SU-DHL-6 (cell line): Measurements from ENCODE around the gene APLNR.

Experiments used
- H2AFZ ChIP-seq: fragments of 200-600 bp; sonication (generic); 2 replicates; pipeline ENCODE4 v1.6.1; 2014; ENCODE audit warnings: low read depth, mild to moderate bottlenecking, moderate library complexity, mixed read lengths, antibody characterized with exemption, low read length; ENCODE audit not compliant: severe bottlenecking
- H3F3A ChIP-seq: fragments of 200-600 bp; shearing (Covaris generic); 2 replicates; pipeline ENCODE4 v1.6.0; 2016; ENCODE audit warnings: antibody characterized with exemption, mild to moderate bottlenecking; ENCODE audit not compliant: insufficient read depth
- H3K27ac ChIP-seq: fragments of 200-600 bp; sonication (generic); 2 replicates; pipeline ENCODE4 v1.5.1; 2016; ENCODE audit warnings: low read depth, mild to moderate bottlenecking, low read length, moderate library complexity, mixed read lengths
- H3K27me3 ChIP-seq: fragments of 200-600 bp; sonication (generic), shearing (Covaris generic); 2 replicates; pipeline ENCODE4 v1.6.0; 2014; ENCODE audit warnings: mild to moderate bottlenecking, low read length
- H3K36me3 ChIP-seq: fragments of 200-600 bp; sonication (generic); 2 replicates; pipeline ENCODE4 v1.6.1; 2014; ENCODE audit warnings: mild to moderate bottlenecking, low read length, mixed read lengths
- H3K4me2 ChIP-seq: fragments of 300-600, 200-600 bp; shearing (Covaris generic), sonication (generic); 2 replicates; pipeline ENCODE4 v1.6.0; 2014; ENCODE audit warnings: low read length, low read depth, mild to moderate bottlenecking; ENCODE audit not compliant: poor library complexity, severe bottlenecking
- H3K4me3 ChIP-seq: fragments of 200-600 bp; sonication (generic); 2 replicates; pipeline ENCODE4 v1.5.1; 2014; ENCODE audit warnings: antibody characterized with exemption, low read length, mild to moderate bottlenecking, mixed read lengths; ENCODE audit not compliant: insufficient read depth, poor library complexity, severe bottlenecking
- H3K79me2 ChIP-seq: fragments of 200-600 bp; sonication (generic); 2 replicates; pipeline ENCODE4 v1.6.1; 2014; ENCODE audit warnings: mild to moderate bottlenecking, low read length, moderate library complexity; ENCODE audit not compliant: insufficient read depth
- H3K9ac ChIP-seq: fragments of 200-600 bp; sonication (generic); 2 replicates; pipeline ENCODE4 v1.7.0; 2014; ENCODE audit warnings: mild to moderate bottlenecking, low read length
- H3K9me2 ChIP-seq: fragments of 200-600 bp; sonication (generic); replicated peaks from 2 replicates; pipeline ENCODE4 v1.6.1; 2014; ENCODE audit warnings: low read length; ENCODE audit not compliant: insufficient read depth
- H3K9me3 ChIP-seq: fragments of 200-600 bp; sonication (generic); 2 replicates; pipeline ENCODE4 v1.6.1; 2014; ENCODE audit warnings: low read length, mixed read lengths; ENCODE audit not compliant: insufficient read depth
- H4K20me1 ChIP-seq: fragments of 200-600 bp; sonication (generic); 2 replicates; pipeline ENCODE4 v1.6.1; 2014; ENCODE audit warnings: low read depth, mild to moderate bottlenecking, antibody characterized with exemption, low read length, moderate library complexity, mixed read lengths
- EZH2phosphoT487 ChIP-seq: fragments of 200-600 bp; sonication (generic), shearing (Covaris generic); conservative IDR thresholded peaks from 2 replicates; pipeline ENCODE4 v1.6.1; 2018; ENCODE audit warnings: mild to moderate bottlenecking, antibody characterized with exemption, low read length, moderate library complexity, mixed read lengths
- TF ChIP-seq, protein P1 (sequence below): fragments of 200-600 bp; sonication (generic); IDR thresholded peaks from one replicate; pipeline ENCODE4 v1.5.1; 2017; ENCODE audit warnings: antibody characterized with exemption, mild to moderate bottlenecking, low read length, moderate library complexity; ENCODE audit not compliant: insufficient read depth, poor library complexity, severe bottlenecking

APLNR gene

DNA sequence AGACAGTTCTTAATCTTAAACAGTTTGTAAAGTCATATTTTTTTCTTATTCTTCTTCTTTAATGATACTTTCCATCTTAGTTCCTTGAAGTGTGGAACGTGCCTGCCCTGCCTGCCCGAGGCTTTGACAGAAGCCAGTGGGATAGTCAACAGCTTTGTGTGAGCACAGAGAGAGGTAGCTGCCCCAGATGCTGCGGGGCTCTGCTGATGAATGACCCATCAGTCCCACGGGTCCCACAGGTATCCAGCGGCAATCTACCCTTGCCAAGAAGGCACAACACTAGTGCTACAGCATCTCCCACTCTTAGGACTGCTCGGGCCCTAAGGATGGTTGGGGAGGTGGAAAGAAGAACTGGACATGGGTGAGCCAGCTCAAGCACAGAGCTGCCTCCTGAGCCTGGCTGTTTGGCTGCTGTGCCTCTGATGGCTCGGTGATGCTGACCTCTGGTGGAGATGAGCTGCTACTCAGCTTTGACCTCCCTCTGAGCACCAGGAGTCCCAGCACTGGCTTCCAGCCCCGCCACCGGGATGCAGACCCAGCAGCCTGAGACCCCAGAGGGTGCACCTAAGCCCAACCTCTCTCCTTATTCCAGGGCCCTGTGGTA, 11.8 kb upstream of the APLNR start:
- TF ChIP-seq, protein P1, sequence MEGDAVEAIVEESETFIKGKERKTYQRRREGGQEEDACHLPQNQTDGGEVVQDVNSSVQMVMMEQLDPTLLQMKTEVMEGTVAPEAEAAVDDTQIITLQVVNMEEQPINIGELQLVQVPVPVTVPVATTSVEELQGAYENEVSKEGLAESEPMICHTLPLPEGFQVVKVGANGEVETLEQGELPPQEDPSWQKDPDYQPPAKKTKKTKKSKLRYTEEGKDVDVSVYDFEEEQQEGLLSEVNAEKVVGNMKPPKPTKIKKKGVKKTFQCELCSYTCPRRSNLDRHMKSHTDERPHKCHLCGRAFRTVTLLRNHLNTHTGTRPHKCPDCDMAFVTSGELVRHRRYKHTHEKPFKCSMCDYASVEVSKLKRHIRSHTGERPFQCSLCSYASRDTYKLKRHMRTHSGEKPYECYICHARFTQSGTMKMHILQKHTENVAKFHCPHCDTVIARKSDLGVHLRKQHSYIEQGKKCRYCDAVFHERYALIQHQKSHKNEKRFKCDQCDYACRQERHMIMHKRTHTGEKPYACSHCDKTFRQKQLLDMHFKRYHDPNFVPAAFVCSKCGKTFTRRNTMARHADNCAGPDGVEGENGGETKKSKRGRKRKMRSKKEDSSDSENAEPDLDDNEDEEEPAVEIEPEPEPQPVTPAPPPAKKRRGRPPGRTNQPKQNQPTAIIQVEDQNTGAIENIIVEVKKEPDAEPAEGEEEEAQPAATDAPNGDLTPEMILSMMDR = peak; percentile 26
- no peak for TF ChIP-seq EZH2phosphoT487
- Histone ChIP-seq H4K20me1 (no peaks in the 10 kb centered on the region), H3K27me3 (no peaks in the 10 kb centered on the region), H3K9me2 (no peaks in the 10 kb centered on the region), H3K4me2 (no peak overlapping the region), H3F3A (no peaks in the 10 kb centered on the region), H3K27ac (no peak overlapping the region), H3K79me2 (no peaks in the 10 kb centered on the region), H3K4me3 (no peak overlapping the region), H3K9ac (no peak overlapping the region), H3K36me3 (no peaks in the 10 kb centered on the region), H2AFZ (no peak overlapping the region), H3K9me3 (no peaks in the 10 kb centered on the region)

GRCh38 chr11:57244911-57245310, 7.9 kb upstream of the APLNR start:
- Histone ChIP-seq H3K4me3 (no peak overlapping the region), H4K20me1 (no peaks in the 10 kb centered on the region), H3K9me3 (no peaks in the 10 kb centered on the region), H3K27ac (no peak overlapping the region), H2AFZ (no peak overlapping the region), H3K27me3 (no peaks in the 10 kb centered on the region), H3K79me2 (no peaks in the 10 kb centered on the region), H3K36me3 (no peaks in the 10 kb centered on the region), H3K9ac (no peak overlapping the region), H3K4me2 (no peak overlapping the region), H3F3A (no peaks in the 10 kb centered on the region), H3K9me2 (no peaks in the 10 kb centered on the region)
- TF ChIP-seq, protein P1 = no peak
- TF ChIP-seq EZH2phosphoT487 = no peak

- no peak overlapping the region for H3K4me2 ChIP-seq
- H4K20me1 ChIP-seq = no peaks in the 10 kb centered on the region
- H2AFZ ChIP-seq = no peak overlapping the region
- no peaks in the 10 kb centered on the region for H3K27me3 ChIP-seq
- no peaks in the 10 kb centered on the region for H3F3A ChIP-seq
- TF ChIP-seq, protein P1 = no peak
- TF ChIP-seq EZH2phosphoT487 = no peak
- H3K9ac ChIP-seq = no peak overlapping the region
- no peaks in the 10 kb centered on the region for H3K9me3 ChIP-seq
- H3K4me3 ChIP-seq = no peak overlapping the region
- H3K27ac ChIP-seq = no peak overlapping the region
- no peaks in the 10 kb centered on the region for H3K36me3 ChIP-seq
- H3K79me2 ChIP-seq = no peaks in the 10 kb centered on the region
- no peaks in the 10 kb centered on the region for H3K9me2 ChIP-seq
Measured at GRCh38 chr11:57241353-57241972, 4.4 kb upstream of the APLNR start.
